SK-N-SH (cell line): Measurements from ENCODE around the gene MYPN.

ENCODE experiments used
- CTCF ChIP-seq: fragments of 200-600 bp; sonication (generic); IDR thresholded peaks from 2 replicates; pipeline ENCODE4 v1.6.1; 2017; ENCODE audit warnings: antibody characterized with exemption, mild to moderate bottlenecking, moderate library complexity
- GABPA ChIP-seq: IDR thresholded peaks from 2 replicates; pipeline ENCODE4 v1.4.0; 2012; ENCODE audit warnings: low read depth, mild to moderate bottlenecking
- GATA2 ChIP-seq: sonication (generic); formaldehyde crosslinking; IDR thresholded peaks from 2 replicates; pipeline ENCODE4 v1.5.0; 2020; ENCODE audit warnings: mild to moderate bottlenecking, missing genetic modification reagents
- MAX ChIP-seq: IDR thresholded peaks from 2 replicates; pipeline ENCODE4 v1.4.0; 2012; ENCODE audit warnings: low read depth
- MEF2A ChIP-seq: IDR thresholded peaks from 2 replicates; pipeline ENCODE4 v1.4.0; 2012; ENCODE audit warnings: low read depth, borderline replicate concordance
- MXI1 ChIP-seq: IDR thresholded peaks from 2 replicates; pipeline ENCODE4 v1.6.1; 2012; ENCODE audit warnings: mild to moderate bottlenecking, low read depth, low read length, improper control_type of control experiment
- NFIC ChIP-seq: IDR thresholded peaks from 2 replicates; pipeline ENCODE4 v1.4.0; 2012; ENCODE audit warnings: borderline replicate concordance
- POLR2AphosphoS5 ChIP-seq: IDR thresholded peaks from 2 replicates; pipeline ENCODE4 v1.6.1; 2012; ENCODE audit warnings: low read depth, low read length
- REST ChIP-seq: IDR thresholded peaks from 2 replicates; pipeline ENCODE4 v1.6.1; 2012; ENCODE audit warnings: mild to moderate bottlenecking, low read depth, low read length, moderate library complexity
- RXRA ChIP-seq: IDR thresholded peaks from 2 replicates; pipeline ENCODE4 v1.4.0; 2012; ENCODE audit warnings: low read depth, mild to moderate bottlenecking, borderline replicate concordance
- SMC3 ChIP-seq: IDR thresholded peaks from 2 replicates; pipeline ENCODE4 v1.6.1; 2012; ENCODE audit warnings: low read depth, low read length, improper control_type of control experiment
- TAF1 ChIP-seq: IDR thresholded peaks from 2 replicates; pipeline ENCODE4 v1.6.1; 2012; ENCODE audit warnings: low read depth, mild to moderate bottlenecking, low read length, moderate library complexity, borderline replicate concordance
- YY1 ChIP-seq: IDR thresholded peaks from 2 replicates; pipeline ENCODE4 v1.4.0; 2012; ENCODE audit warnings: low read depth, mild to moderate bottlenecking

DNA sequence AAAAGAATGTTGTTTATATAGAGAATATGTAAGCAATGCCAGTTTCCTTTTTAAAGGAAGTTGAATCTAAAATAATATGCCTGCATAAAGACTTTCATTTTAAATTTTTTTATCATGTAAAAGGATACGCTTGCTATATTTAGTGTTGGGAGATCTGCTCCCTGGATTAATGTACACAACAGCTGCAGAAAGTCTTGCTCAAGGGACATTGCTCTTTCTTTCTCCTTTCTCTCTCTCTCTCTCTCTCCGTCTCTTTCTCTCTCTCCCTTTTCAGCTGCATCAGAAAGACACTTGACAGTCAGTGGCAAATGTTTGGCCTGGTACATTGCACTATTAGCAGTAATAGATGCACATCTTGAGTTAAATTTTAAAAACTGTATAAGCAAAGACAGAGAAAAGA lies 739 bp downstream of the MYPN start:
- TF ChIP-seq CTCF (no peak), MAX (no peak), SMC3 (no peak), YY1 (no peak), RXRA (no peak), TAF1 (no peak), MXI1 (no peak), POLR2AphosphoS5 (no peak), GABPA (no peak), MEF2A (no peak), REST (no peak), NFIC (no peak), GATA2 (CRISPR knock-in tag) (no peak)
